Right atrium auricular region (tissue), 2 donors: ENCODE measurements around the gene PTPRN2. TPM values are rescaled to one million over a fixed set of nuclear protein-coding genes. Genes with fewer than 3 reads are reported as not detected.

Experiments
- DNase-seq: peaks from one replicate; pipeline ENCODE4 v3.0.0-alpha.2; 2019; ENCODE audit warnings: low spot score
- H3K27ac ChIP-seq, 2 donors: fragments of 200-600 bp; sonication (generic); 1 replicate in 1 of 2; 2 replicates in 1 of 2; pipeline ENCODE4 v1.5.1; 2016 to 2019
- H3K27me3 ChIP-seq, 2 donors: fragments of 200-600 bp; sonication (generic); one replicate each; pipeline versions ENCODE4 v1.5.1 to v1.6.0; 2017 to 2019
- H3K36me3 ChIP-seq: fragments of 200-600 bp; sonication (generic); one replicate; pipeline ENCODE4 v1.5.1; 2016
- H3K4me1 ChIP-seq, 2 donors: fragments of 200-600 bp; sonication (generic); one replicate each; pipeline versions ENCODE4 v1.5.1 to v1.6.0; 2017 to 2019
- H3K4me3 ChIP-seq, 2 donors: fragments of 200-600 bp; sonication (generic); 1 replicate in 1 of 2; 2 replicates in 1 of 2; pipeline ENCODE4 v1.5.1; 2017 to 2019; ENCODE audit warnings: mild to moderate bottlenecking in 1 of 2, moderate library complexity in 1 of 2
- H3K9me3 ChIP-seq, 2 donors: fragments of 200-600 bp; sonication (generic); one replicate each; pipeline ENCODE4 v1.5.1; 2019
- CTCF ChIP-seq, 2 donors: fragments of 200-600 bp; sonication (generic); IDR thresholded peaks; one replicate each; pipeline ENCODE4 v1.5.1; 2019; ENCODE audit warnings: antibody characterized with exemption in 2 of 2
- total RNA-seq, 2 donors: library from RNA; depleted of rRNA; stranded (reverse); fragments of >200 nt; gene quantifications; one replicate each; pipeline ENCODE4 v1.1.0, GENCODE V29; 2016

PTPRN2 gene
- total RNA-seq, 2 donors from 2014 or later = 2.6 to 2.7 TPM

GRCh38 chr7:157613575-157614322 is 973.9 kb downstream of the PTPRN2 start:
- H3K27me3 ChIP-seq = no peaks in the 10 kb centered on the region
- no peaks in the 10 kb centered on the region for H3K9me3 ChIP-seq
- peak overlapping the region; percentile 24 to 56 for H3K4me3 ChIP-seq
- no peak for TF ChIP-seq CTCF (IDR thresholded peaks at IDR 0.05)
- H3K4me1 ChIP-seq = peaks cover 0 to 15% of the 10 kb centered on the region in 2 donors
- no peak for DNase-seq
- H3K27ac ChIP-seq = no peak overlapping the region
- no peaks in the 10 kb centered on the region for H3K36me3 ChIP-seq

GRCh38 chr7:157612664-157613561 is 974.7 kb downstream of the PTPRN2 start:
- TF ChIP-seq CTCF (IDR thresholded peaks at IDR 0.05) = no peak
- no peaks in the 10 kb centered on the region for H3K36me3 ChIP-seq
- DNase-seq = no peak
- H3K9me3 ChIP-seq = no peaks in the 10 kb centered on the region
- peaks cover 0 to 15% of the 10 kb centered on the region in 2 donors for H3K4me1 ChIP-seq
- no peak overlapping the region for H3K27ac ChIP-seq
- H3K4me3 ChIP-seq = peak overlapping the region; percentile 24 to 56
- no peaks in the 10 kb centered on the region for H3K27me3 ChIP-seq

GRCh38 chr7:157612009-157612663 is 975.5 kb downstream of the PTPRN2 start:
- TF ChIP-seq CTCF (IDR thresholded peaks at IDR 0.05) = no peak
- H3K4me3 ChIP-seq = peak overlapping the region in 1 of 2 donors; percentile 56
- DNase-seq = no peak
- no peak overlapping the region for H3K27ac ChIP-seq
- H3K4me1 ChIP-seq = peaks cover 0 to 15% of the 10 kb centered on the region in 2 donors
- no peaks in the 10 kb centered on the region for H3K9me3 ChIP-seq
- no peaks in the 10 kb centered on the region for H3K27me3 ChIP-seq
- no peaks in the 10 kb centered on the region for H3K36me3 ChIP-seq

GRCh38 chr7:157611341-157611740 is 976.3 kb downstream of the PTPRN2 start:
- Histone ChIP-seq H3K9me3 (no peaks in the 10 kb centered on the region), H3K27me3 (no peaks in the 10 kb centered on the region), H3K36me3 (no peaks in the 10 kb centered on the region), H3K27ac (no peak overlapping the region), H3K4me1 (peaks cover 0 to 15% of the 10 kb centered on the region in 2 donors), H3K4me3 (no peak overlapping the region)
- no peak for DNase-seq
- TF ChIP-seq CTCF (IDR thresholded peaks at IDR 0.05) = no peak

GRCh38 chr7:157610671-157611295 is 976.8 kb downstream of the PTPRN2 start:
- Histone ChIP-seq H3K9me3 (no peaks in the 10 kb centered on the region), H3K27me3 (no peaks in the 10 kb centered on the region), H3K4me3 (no peak overlapping the region), H3K36me3 (no peaks in the 10 kb centered on the region), H3K27ac (no peak overlapping the region), H3K4me1 (peaks cover 0 to 15% of the 10 kb centered on the region in 2 donors)
- no peak for TF ChIP-seq CTCF (IDR thresholded peaks at IDR 0.05)
- no peak for DNase-seq
